SK-N-SH treated with all-trans-retinoic acid at 6 μM for 48 hours (cell line): Measurements from ENCODE around the gene HMOX1.

ENCODE experiments used
- ATAC-seq: fragments of 200-7000 bp; cut with Tn5 transposase; 3 replicates; pipeline ENCODE4 v1.9.1; 2020; ENCODE audit warnings: mild to moderate bottlenecking, moderate library complexity
- ARNTL ChIP-seq: fragments of 450-650 bp; formaldehyde crosslinking; IDR thresholded peaks from 2 replicates; pipeline ENCODE4 v1.5.0; 2020; ENCODE audit warnings: low read depth, mild to moderate bottlenecking, moderate library complexity, borderline replicate concordance
- BACH2 ChIP-seq: fragments of 250-450 bp; sonication (Bioruptor Pico); IDR thresholded peaks from 2 replicates; pipeline ENCODE4 v1.9.0; 2021; ENCODE audit warnings: mild to moderate bottlenecking, borderline replicate concordance
- CSDC2 ChIP-seq: fragments of 250-450 bp; sonication (Bioruptor Pico); IDR thresholded peaks from 2 replicates; pipeline ENCODE4 v1.5.0; 2020; ENCODE audit warnings: mild to moderate bottlenecking, moderate library complexity
- ESRRG ChIP-seq: fragments of 250-450 bp; sonication (Bioruptor Pico); IDR thresholded peaks from 2 replicates; pipeline ENCODE4 v1.6.1; 2021; ENCODE audit warnings: mild to moderate bottlenecking
- GLIS3 ChIP-seq: fragments of 250-450 bp; sonication (Bioruptor Pico); IDR thresholded peaks from 2 replicates; pipeline ENCODE4 v1.5.0; 2020; ENCODE audit warnings: mild to moderate bottlenecking, moderate library complexity
- ISL1 ChIP-seq: fragments of 250-450 bp; sonication (Bioruptor Pico); IDR thresholded peaks from 2 replicates; pipeline ENCODE4 v2.1.2; 2022; ENCODE audit warnings: mild to moderate bottlenecking, moderate library complexity
- OSR1 ChIP-seq: fragments of 250-450 bp; sonication (Bioruptor Pico); IDR thresholded peaks from 2 replicates; pipeline ENCODE4 v1.8.0; 2022; ENCODE audit warnings: moderate library complexity, mild to moderate bottlenecking, inconsistent platforms
- PPARA ChIP-seq: fragments of 250-450 bp; sonication (Bioruptor Pico); IDR thresholded peaks from 2 replicates; pipeline ENCODE4 v1.5.0; 2020; ENCODE audit warnings: mild to moderate bottlenecking, borderline replicate concordance
- RARB ChIP-seq: fragments of 250-450 bp; sonication (Bioruptor Pico); IDR thresholded peaks from 2 replicates; pipeline ENCODE4 v1.8.0; 2021; ENCODE audit warnings: mild to moderate bottlenecking, moderate library complexity
- TOX ChIP-seq: fragments of 250-450 bp; sonication (Bioruptor Pico); IDR thresholded peaks from 2 replicates; pipeline ENCODE4 v1.8.0; 2021; ENCODE audit warnings: mild to moderate bottlenecking, moderate library complexity, borderline replicate concordance
- ZC3H10 ChIP-seq: fragments of 250-450 bp; sonication (Bioruptor Pico); IDR thresholded peaks from 2 replicates; pipeline ENCODE4 v1.5.1; 2021; ENCODE audit warnings: mild to moderate bottlenecking, moderate library complexity
- ZFP3 ChIP-seq: fragments of 250-450 bp; sonication (Bioruptor Pico); IDR thresholded peaks from 2 replicates; pipeline ENCODE4 v1.5.0; 2020; ENCODE audit warnings: mild to moderate bottlenecking, moderate library complexity
- ZFP30 ChIP-seq: fragments of 450-650 bp; formaldehyde crosslinking; IDR thresholded peaks from 2 replicates; pipeline ENCODE4 v1.5.0; 2022; ENCODE audit warnings: mild to moderate bottlenecking, moderate library complexity
- ZNF565 ChIP-seq: fragments of 450-650 bp; formaldehyde crosslinking; conservative IDR thresholded peaks from 2 replicates; pipeline ENCODE4 v1.5.0; 2020; ENCODE audit warnings: low read depth, mild to moderate bottlenecking, moderate library complexity
- ZNF70 ChIP-seq: fragments of 450-650 bp; formaldehyde crosslinking; IDR thresholded peaks from 2 replicates; pipeline ENCODE4 v1.5.0; 2020; ENCODE audit warnings: mild to moderate bottlenecking, moderate library complexity
- ZNF8 ChIP-seq: fragments of 450-650 bp; formaldehyde crosslinking; IDR thresholded peaks from 2 replicates; pipeline ENCODE4 v1.5.0; 2020; ENCODE audit warnings: mild to moderate bottlenecking, moderate library complexity
- TF ChIP-seq, protein P1 (sequence below): fragments of 250-450 bp; sonication (Bioruptor Pico); IDR thresholded peaks from 2 replicates; pipeline ENCODE4 v1.8.0; 2020; ENCODE audit warnings: mild to moderate bottlenecking, moderate library complexity, borderline replicate concordance
- TF ChIP-seq, protein P2 (sequence below): fragments of 250-450 bp; sonication (Bioruptor Pico); IDR thresholded peaks from 2 replicates; pipeline ENCODE4 v1.5.1; 2021; ENCODE audit warnings: mild to moderate bottlenecking, moderate library complexity
- TF ChIP-seq, protein P3 (sequence below): fragments of 250-450 bp; sonication (Bioruptor Pico); IDR thresholded peaks from 2 replicates; pipeline ENCODE4 v1.5.1; 2020; ENCODE audit warnings: low read depth, mild to moderate bottlenecking, moderate library complexity
- TF ChIP-seq, protein P4 (sequence below): fragments of 250-450 bp; sonication (Bioruptor Pico); IDR thresholded peaks from 2 replicates; pipeline ENCODE4 v1.5.0; 2020; ENCODE audit warnings: mild to moderate bottlenecking, moderate library complexity
- TF ChIP-seq, protein P5 (sequence below): fragments of 250-450 bp; sonication (Bioruptor Pico); IDR thresholded peaks from 2 replicates; pipeline ENCODE4 v1.8.0; 2021; ENCODE audit warnings: low read depth, mild to moderate bottlenecking, moderate library complexity, borderline replicate concordance

Gene HMOX1, protein sequence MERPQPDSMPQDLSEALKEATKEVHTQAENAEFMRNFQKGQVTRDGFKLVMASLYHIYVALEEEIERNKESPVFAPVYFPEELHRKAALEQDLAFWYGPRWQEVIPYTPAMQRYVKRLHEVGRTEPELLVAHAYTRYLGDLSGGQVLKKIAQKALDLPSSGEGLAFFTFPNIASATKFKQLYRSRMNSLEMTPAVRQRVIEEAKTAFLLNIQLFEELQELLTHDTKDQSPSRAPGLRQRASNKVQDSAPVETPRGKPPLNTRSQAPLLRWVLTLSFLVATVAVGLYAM

DNA sequence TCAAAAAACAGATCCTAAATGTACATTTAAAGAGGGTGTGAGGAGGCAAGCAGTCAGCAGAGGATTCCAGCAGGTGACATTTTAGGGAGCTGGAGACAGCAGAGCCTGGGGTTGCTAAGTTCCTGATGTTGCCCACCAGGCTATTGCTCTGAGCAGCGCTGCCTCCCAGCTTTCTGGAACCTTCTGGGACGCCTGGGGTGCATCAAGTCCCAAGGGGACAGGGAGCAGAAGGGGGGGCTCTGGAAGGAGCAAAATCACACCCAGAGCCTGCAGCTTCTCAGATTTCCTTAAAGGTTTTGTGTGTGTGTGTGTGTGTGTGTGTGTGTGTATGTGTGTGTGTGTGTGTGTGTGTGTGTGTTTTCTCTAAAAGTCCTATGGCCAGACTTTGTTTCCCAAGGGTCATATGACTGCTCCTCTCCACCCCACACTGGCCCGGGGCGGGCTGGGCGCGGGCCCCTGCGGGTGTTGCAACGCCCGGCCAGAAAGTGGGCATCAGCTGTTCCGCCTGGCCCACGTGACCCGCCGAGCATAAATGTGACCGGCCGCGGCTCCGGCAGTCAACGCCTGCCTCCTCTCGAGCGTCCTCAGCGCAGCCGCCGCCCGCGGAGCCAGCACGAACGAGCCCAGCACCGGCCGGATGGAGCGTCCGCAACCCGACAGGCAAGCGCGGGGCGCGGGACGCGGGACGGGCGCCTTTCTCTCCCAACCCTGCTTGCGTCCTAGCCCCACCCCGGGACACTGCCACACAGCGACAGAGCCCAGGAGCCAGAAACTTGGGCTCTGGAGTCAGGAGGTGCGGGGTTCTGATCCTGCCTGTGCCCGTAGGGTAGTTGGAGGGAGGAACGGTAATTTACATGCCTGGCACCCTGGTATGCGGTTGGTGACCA is at the start of gene HMOX1:
HMOX1 (plus strand) TSS at position 560 of the 887 bp plus-strand sequence; CDS start at position 638, 78 bp downstream.
- peak; percentile 96 for ATAC-seq
- peak; percentile 52; the same call in 1 of the 2 replicates for TF ChIP-seq ZFP3
- no peak for TF ChIP-seq BACH2 (CRISPR knock-in tag)

DNA sequence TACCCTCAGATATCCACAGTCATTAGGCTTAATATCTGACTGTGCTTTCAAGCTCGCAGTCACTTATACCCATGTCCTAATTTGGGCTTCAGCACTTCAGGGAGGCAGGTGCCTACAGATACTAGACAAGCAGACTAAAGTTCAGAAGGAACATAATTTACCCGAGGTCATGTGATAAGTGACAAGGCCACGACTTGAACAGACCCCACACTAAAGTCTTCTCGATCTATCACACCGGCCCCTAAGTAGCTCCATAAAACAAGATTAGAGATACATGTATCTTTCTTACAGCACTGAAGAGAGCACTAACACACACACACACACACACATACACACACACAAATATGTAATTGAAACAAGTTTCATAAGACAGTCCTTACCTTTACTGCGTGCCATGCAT is 48.6 kb upstream of the HMOX1 start:
- no peak for ATAC-seq
- TF ChIP-seq, protein P1, sequence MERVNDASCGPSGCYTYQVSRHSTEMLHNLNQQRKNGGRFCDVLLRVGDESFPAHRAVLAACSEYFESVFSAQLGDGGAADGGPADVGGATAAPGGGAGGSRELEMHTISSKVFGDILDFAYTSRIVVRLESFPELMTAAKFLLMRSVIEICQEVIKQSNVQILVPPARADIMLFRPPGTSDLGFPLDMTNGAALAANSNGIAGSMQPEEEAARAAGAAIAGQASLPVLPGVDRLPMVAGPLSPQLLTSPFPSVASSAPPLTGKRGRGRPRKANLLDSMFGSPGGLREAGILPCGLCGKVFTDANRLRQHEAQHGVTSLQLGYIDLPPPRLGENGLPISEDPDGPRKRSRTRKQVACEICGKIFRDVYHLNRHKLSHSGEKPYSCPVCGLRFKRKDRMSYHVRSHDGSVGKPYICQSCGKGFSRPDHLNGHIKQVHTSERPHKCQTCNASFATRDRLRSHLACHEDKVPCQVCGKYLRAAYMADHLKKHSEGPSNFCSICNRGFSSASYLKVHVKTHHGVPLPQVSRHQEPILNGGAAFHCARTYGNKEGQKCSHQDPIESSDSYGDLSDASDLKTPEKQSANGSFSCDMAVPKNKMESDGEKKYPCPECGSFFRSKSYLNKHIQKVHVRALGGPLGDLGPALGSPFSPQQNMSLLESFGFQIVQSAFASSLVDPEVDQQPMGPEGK (CRISPR knock-in tag) = no peak
- TF ChIP-seq BACH2 (CRISPR knock-in tag) = no peak
- no peak for TF ChIP-seq ZNF70 (CRISPR knock-in tag)
- TF ChIP-seq, protein P2, sequence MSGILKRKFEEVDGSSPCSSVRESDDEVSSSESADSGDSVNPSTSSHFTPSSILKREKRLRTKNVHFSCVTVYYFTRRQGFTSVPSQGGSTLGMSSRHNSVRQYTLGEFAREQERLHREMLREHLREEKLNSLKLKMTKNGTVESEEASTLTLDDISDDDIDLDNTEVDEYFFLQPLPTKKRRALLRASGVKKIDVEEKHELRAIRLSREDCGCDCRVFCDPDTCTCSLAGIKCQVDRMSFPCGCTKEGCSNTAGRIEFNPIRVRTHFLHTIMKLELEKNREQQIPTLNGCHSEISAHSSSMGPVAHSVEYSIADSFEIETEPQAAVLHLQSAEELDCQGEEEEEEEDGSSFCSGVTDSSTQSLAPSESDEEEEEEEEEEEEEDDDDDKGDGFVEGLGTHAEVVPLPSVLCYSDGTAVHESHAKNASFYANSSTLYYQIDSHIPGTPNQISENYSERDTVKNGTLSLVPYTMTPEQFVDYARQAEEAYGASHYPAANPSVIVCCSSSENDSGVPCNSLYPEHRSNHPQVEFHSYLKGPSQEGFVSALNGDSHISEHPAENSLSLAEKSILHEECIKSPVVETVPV = no peak
- no peak for TF ChIP-seq ISL1 (CRISPR knock-in tag)
- TF ChIP-seq ARNTL (CRISPR knock-in tag) = no peak
- TF ChIP-seq ESRRG = no peak
- TF ChIP-seq ZNF565 (CRISPR knock-in tag) = no peak
- no peak for TF ChIP-seq OSR1 (CRISPR knock-in tag)
- no peak for TF ChIP-seq GLIS3 (CRISPR knock-in tag)
- no peak for TF ChIP-seq PPARA
- no peak for TF ChIP-seq ZNF8 (CRISPR knock-in tag)
- TF ChIP-seq ZC3H10 (CRISPR knock-in tag) = no peak
- TF ChIP-seq, protein P3, sequence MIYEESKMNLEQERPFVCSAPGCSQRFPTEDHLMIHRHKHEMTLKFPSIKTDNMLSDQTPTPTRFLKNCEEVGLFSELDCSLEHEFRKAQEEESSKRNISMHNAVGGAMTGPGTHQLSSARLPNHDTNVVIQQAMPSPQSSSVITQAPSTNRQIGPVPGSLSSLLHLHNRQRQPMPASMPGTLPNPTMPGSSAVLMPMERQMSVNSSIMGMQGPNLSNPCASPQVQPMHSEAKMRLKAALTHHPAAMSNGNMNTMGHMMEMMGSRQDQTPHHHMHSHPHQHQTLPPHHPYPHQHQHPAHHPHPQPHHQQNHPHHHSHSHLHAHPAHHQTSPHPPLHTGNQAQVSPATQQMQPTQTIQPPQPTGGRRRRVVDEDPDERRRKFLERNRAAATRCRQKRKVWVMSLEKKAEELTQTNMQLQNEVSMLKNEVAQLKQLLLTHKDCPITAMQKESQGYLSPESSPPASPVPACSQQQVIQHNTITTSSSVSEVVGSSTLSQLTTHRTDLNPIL (CRISPR knock-in tag) = no peak
- no peak for TF ChIP-seq CSDC2 (CRISPR knock-in tag)

DNA sequence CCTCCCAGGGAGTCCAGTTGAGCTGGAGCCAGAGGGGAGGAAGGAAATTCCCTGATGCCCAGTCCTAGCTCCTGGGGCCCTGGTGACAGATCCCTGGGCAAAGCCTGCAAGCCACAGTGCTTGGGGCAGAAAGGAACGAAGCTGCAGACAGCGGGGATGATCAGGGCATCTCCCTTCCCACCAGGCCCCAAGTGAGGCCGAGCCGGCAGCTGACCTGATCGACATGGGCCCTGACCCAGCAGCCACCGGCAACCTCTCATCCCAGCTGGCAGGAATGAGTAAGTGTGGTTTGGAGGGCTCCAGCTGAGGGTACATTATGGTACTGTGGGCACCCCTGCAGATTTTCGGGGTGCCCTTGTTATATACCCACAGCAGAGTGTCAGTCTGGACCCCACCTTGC is 47.7 kb upstream of the HMOX1 start:
- ATAC-seq = no peak

More for the DNA sequence above, 47.7 kb upstream of the HMOX1 start:
- TF ChIP-seq, protein P4, sequence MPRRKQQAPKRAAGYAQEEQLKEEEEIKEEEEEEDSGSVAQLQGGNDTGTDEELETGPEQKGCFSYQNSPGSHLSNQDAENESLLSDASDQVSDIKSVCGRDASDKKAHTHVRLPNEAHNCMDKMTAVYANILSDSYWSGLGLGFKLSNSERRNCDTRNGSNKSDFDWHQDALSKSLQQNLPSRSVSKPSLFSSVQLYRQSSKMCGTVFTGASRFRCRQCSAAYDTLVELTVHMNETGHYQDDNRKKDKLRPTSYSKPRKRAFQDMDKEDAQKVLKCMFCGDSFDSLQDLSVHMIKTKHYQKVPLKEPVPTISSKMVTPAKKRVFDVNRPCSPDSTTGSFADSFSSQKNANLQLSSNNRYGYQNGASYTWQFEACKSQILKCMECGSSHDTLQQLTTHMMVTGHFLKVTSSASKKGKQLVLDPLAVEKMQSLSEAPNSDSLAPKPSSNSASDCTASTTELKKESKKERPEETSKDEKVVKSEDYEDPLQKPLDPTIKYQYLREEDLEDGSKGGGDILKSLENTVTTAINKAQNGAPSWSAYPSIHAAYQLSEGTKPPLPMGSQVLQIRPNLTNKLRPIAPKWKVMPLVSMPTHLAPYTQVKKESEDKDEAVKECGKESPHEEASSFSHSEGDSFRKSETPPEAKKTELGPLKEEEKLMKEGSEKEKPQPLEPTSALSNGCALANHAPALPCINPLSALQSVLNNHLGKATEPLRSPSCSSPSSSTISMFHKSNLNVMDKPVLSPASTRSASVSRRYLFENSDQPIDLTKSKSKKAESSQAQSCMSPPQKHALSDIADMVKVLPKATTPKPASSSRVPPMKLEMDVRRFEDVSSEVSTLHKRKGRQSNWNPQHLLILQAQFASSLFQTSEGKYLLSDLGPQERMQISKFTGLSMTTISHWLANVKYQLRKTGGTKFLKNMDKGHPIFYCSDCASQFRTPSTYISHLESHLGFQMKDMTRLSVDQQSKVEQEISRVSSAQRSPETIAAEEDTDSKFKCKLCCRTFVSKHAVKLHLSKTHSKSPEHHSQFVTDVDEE (CRISPR knock-in tag) = no peak
- no peak for TF ChIP-seq ISL1 (CRISPR knock-in tag)
- TF ChIP-seq, protein P1 (CRISPR knock-in tag) = no peak
- no peak for TF ChIP-seq ZC3H10 (CRISPR knock-in tag)
- TF ChIP-seq TOX (CRISPR knock-in tag) = no peak
- TF ChIP-seq, protein P5, sequence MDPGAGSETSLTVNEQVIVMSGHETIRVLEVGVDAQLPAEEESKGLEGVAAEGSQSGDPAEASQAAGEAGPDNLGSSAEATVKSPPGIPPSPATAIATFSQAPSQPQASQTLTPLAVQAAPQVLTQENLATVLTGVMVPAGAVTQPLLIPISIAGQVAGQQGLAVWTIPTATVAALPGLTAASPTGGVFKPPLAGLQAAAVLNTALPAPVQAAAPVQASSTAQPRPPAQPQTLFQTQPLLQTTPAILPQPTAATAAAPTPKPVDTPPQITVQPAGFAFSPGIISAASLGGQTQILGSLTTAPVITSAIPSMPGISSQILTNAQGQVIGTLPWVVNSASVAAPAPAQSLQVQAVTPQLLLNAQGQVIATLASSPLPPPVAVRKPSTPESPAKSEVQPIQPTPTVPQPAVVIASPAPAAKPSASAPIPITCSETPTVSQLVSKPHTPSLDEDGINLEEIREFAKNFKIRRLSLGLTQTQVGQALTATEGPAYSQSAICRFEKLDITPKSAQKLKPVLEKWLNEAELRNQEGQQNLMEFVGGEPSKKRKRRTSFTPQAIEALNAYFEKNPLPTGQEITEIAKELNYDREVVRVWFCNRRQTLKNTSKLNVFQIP (CRISPR knock-in tag) = no peak
- TF ChIP-seq RARB = no peak
- TF ChIP-seq ZFP30 (CRISPR knock-in tag) = no peak
- TF ChIP-seq ARNTL (CRISPR knock-in tag) = no peak
- TF ChIP-seq CSDC2 (CRISPR knock-in tag) = no peak
- no peak for TF ChIP-seq OSR1 (CRISPR knock-in tag)
